Measurements from ENCODE around the gene IRAK3. TPM values are rescaled to one million over a fixed set of nuclear protein-coding genes. Genes with fewer than 3 reads are reported as not detected.

Gene IRAK3
- total and polyA plus RNA-seq, 2 donors (not counting 3 experiments of a cell fraction or from before 2014, with no cell fraction given), result 2.3 to 8.5 TPM

DNA sequence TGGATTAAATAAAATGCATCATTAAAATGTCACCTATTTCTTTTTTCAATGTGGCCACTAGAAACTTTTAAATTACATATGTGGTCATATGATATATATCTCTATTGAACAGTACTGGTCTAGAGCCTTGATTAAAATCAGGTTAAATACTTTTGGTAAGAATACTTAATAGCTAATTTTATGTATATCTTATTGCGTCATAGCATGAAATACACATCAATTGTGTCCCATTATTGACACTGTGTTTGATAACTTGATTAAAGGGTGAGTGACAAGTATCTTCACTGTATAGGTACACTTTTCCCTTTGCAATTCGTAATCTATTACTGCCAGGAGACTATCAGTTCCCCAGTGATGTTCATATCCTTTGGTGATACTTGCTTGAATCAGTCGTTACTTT lies 108.9 kb downstream of the IRAK3 start:
- BruUV-seq (replicated peaks), result no TSS peak
- intact Hi-C loops (cut with micrococcal nuclease), result no loop called here
- H2AFZ ChIP-seq (ENCODE audit: low read depth, low read length), result no peak overlapping the region

More for the DNA sequence above, 108.9 kb downstream of the IRAK3 start:
- Histone ChIP-seq H3K4me3 (replicated peaks in 1 of 3; ENCODE audit: insufficient read depth in 1 of 3, low read depth in 1 of 3, low read length in 3 of 3) (no peak overlapping the region), H4K20me1 (replicated peaks; ENCODE audit: control insufficient read depth, extremely low read depth, insufficient read depth, low read length) (no peaks in the 10 kb centered on the region), H3K36me3 (ENCODE audit: control insufficient read depth in 2 of 2, extremely low read depth in 1 of 2, insufficient read depth in 2 of 2, low read length in 2 of 2) (no peaks in the 10 kb centered on the region), H3K4me1 (ENCODE audit: control insufficient read depth, extremely low read depth, insufficient read depth, low read length) (no peaks in the 10 kb centered on the region), H3K9ac (replicated peaks; ENCODE audit: extremely low read depth, insufficient read depth, low read length) (no peak overlapping the region), H3K27ac (ENCODE audit: insufficient read depth, low read depth, low read length) (no peak overlapping the region), H3K9me1 (replicated peaks; ENCODE audit: control insufficient read depth, extremely low read depth, insufficient read depth, low read length) (no peaks in the 10 kb centered on the region), H3K27me3 (ENCODE audit: control insufficient read depth in 2 of 2, insufficient read depth in 2 of 2, low read length in 2 of 2) (peaks cover 23 to 33% of the 10 kb centered on the region in 2 experiments), H3K4me2 (ENCODE audit: insufficient read depth, low read length) (no peak overlapping the region), H3K9me3 (replicated peaks; ENCODE audit: control insufficient read depth, insufficient read depth, low read length) (no peaks in the 10 kb centered on the region), H3K79me2 (ENCODE audit: control insufficient read depth, insufficient read depth, low read length) (no peaks in the 10 kb centered on the region)
- DNase-seq (ENCODE audit: low read depth, low spot score) (no peak), FAIRE-seq (no peak)
- POLR2A ChIA-PET, result no interaction called here
- CTCF ChIA-PET, result no interaction called here
- TF ChIP-seq FOS (IDR thresholded peaks at IDR 0.05; ENCODE audit: borderline replicate concordance, insufficient read depth, low read length) (no peak), GATA2 (IDR thresholded peaks at IDR 0.05; ENCODE audit: insufficient read depth, insufficient read length, low read depth, low read length) (no peak), POLR2A (IDR thresholded peaks at IDR 0.05; ENCODE audit: low read depth, low read length) (no peak), JUN (IDR thresholded peaks at IDR 0.05; ENCODE audit: borderline replicate concordance, insufficient read depth, insufficient read length, low read depth) (no peak), MYC (IDR thresholded peaks at IDR 0.05; ENCODE audit: low read depth, low read length) (no peak), MAX (IDR thresholded peaks at IDR 0.05; ENCODE audit: insufficient read depth, insufficient read length) (no peak), EZH2 (IDR thresholded peaks at IDR 0.05; ENCODE audit: borderline replicate concordance, low read depth, low read length, severe bottlenecking) (no peak), CTCF (IDR thresholded peaks at IDR 0.05; ENCODE audit: extremely low read depth in 1 of 2, insufficient read depth in 1 of 2, low read depth in 1 of 2, low read length in 2 of 2) (no peak)
- dilution Hi-C loops (cut with MboI; ENCODE audit: extremely low pct_ligation_motif_present, low sequenced_read_pairs), result no loop called here

Measured in endothelial cell of umbilical vein (primary cell).